SK-N-SH (cell line): Measurements from ENCODE around the gene MAP2K3.

Source experiments
- EP300 ChIP-seq, 2 experiments: IDR thresholded peaks; 2 replicates each; pipeline versions ENCODE4 v1.4.0 to v1.6.1; 2012; ENCODE audit warnings: borderline replicate concordance in 1 of 2, low read depth in 1 of 2, low read length in 1 of 2
- RAD21 ChIP-seq: IDR thresholded peaks from 2 replicates; pipeline ENCODE4 v1.6.1; 2012; ENCODE audit warnings: mild to moderate bottlenecking, low read length
- RFX5 ChIP-seq: IDR thresholded peaks from 2 replicates; pipeline ENCODE4 v1.6.1; 2012; ENCODE audit warnings: mild to moderate bottlenecking, improper control_type of control experiment, low read length
- YY1 ChIP-seq: IDR thresholded peaks from 2 replicates; pipeline ENCODE4 v1.4.0; 2012; ENCODE audit warnings: low read depth, mild to moderate bottlenecking
- TF ChIP-seq, protein P1 (sequence below): fragments of 200-600 bp; sonication (generic); IDR thresholded peaks from 2 replicates; pipeline ENCODE4 v1.6.1; 2017; ENCODE audit warnings: antibody characterized with exemption, mild to moderate bottlenecking, moderate library complexity

DNA sequence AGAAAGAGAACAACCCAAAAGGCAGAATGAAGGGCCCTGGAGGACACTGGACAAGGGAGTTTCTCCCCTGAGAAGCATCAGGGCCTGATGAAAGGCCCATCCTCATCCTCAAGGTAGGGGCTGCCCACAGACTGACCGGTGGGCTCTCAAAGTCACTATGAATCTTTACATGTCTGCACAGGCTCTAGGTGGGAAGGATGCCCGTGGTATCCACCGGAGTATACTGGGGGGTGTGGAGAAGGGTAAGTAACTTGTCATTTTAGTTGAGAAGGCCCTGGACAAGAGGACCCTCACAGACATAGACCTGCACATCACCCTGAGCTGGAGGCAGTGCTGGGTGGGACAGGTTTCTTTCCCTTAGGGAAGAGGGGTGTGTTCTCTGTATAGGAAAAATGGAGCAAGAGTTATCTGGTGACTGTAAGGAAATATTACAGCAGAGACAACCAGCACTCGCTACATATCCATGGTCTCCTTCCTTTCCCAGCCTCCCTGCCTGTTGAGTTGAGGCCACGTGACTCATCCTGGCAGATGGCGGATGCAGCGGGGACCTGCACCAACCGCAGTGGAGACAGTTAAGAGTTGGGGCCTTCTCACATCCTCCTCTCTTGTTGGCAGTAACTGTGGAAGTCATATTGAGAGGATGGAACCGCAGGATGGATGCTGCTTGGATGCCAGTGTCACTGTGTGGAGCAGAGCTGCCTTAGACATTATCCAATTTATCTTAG is 46.1 kb downstream of the MAP2K3 start:
- TF ChIP-seq RFX5 (no peak), YY1 (no peak), RAD21 (no peak), EP300 (IDR thresholded peaks at IDR 0.05; ENCODE audit: borderline replicate concordance in 1 of 2, low read depth in 1 of 2, low read length in 1 of 2) (no peak)
- TF ChIP-seq, protein P1, sequence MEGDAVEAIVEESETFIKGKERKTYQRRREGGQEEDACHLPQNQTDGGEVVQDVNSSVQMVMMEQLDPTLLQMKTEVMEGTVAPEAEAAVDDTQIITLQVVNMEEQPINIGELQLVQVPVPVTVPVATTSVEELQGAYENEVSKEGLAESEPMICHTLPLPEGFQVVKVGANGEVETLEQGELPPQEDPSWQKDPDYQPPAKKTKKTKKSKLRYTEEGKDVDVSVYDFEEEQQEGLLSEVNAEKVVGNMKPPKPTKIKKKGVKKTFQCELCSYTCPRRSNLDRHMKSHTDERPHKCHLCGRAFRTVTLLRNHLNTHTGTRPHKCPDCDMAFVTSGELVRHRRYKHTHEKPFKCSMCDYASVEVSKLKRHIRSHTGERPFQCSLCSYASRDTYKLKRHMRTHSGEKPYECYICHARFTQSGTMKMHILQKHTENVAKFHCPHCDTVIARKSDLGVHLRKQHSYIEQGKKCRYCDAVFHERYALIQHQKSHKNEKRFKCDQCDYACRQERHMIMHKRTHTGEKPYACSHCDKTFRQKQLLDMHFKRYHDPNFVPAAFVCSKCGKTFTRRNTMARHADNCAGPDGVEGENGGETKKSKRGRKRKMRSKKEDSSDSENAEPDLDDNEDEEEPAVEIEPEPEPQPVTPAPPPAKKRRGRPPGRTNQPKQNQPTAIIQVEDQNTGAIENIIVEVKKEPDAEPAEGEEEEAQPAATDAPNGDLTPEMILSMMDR = no peak
